ENCODE results near the gene HSPB9. TPM values are rescaled to one million over a fixed set of nuclear protein-coding genes. Genes with fewer than 3 reads are reported as not detected.

HSPB9 gene
- total and polyA plus RNA-seq, 9 of the 15 experiments (the other 6 are each of a cell fraction or from before 2014, with no cell fraction given): 0.04 to 0.16 (median 0.08) TPM; not detected in 3

DNA sequence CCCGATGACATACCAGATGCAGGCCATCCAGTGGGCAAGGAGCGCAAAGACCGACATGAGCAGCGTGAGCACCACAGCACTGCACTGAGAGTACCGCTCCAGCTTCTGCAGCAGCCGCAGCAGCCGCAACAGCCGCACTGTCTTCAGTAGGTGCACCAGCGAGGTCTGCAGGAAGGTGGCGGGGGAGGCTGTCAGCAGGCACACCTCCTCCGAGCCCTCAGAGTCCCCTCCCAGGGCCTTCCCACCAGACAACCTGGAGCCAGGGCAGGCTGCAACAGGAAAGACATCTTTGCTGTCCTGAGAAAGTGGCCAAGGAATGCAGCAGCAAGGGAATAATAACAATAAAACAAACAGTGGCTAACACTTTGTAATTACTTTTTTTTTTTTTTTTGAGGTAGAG is 49.2 kb downstream of the HSPB9 start:
- peaks cover 0 to 12% of the 10 kb centered on the region in 2 experiments; a peak in 2 of 5 replicates for H3K4me1 ChIP-seq (replicated peaks in 1 of 2; ENCODE audit: control insufficient read depth in 2 of 2, insufficient read depth in 2 of 2, low read length in 2 of 2)
- POLR2A ChIA-PET: no interaction called here
- no peaks in the 10 kb centered on the region for H3K9me1 ChIP-seq (ENCODE audit: control insufficient read depth, insufficient read depth, low read length)
- TF ChIP-seq PHF20 (IDR thresholded peaks at IDR 0.05; ENCODE audit: partially characterized antibody) (no peak), IRF2 (CRISPR knock-in tag; IDR thresholded peaks at IDR 0.05) (no peak), CHD1 (IDR thresholded peaks at IDR 0.05; ENCODE audit: low read length) (no peak), XRCC3 (IDR thresholded peaks at IDR 0.05) (no peak), ZNF12 (CRISPR knock-in tag; IDR thresholded peaks at IDR 0.05) (no peak), SREBF1 (IDR thresholded peaks at IDR 0.05; ENCODE audit: borderline replicate concordance, low read depth, low read length) (no peak), KLF1 (tag; IDR thresholded peaks at IDR 0.05) (no peak), YY1 (IDR thresholded peaks at IDR 0.05; ENCODE audit: borderline replicate concordance in 1 of 3, control insufficient read depth in 1 of 3, extremely low read depth in 1 of 3, insufficient read depth in 3 of 3, insufficient read length in 1 of 3, insufficient replicate concordance in 2 of 3, low read depth in 1 of 3, low read length in 2 of 3) (no peak), SPI1 (IDR thresholded peaks at IDR 0.05; ENCODE audit: borderline replicate concordance, low read depth, low read length) (no peak), HNRNPK (IDR thresholded peaks at IDR 0.05; ENCODE audit: low read depth, low read length, poor library complexity, severe bottlenecking) (no peak)
- no peaks in the 10 kb centered on the region for H3K36me3 ChIP-seq (ENCODE audit: control insufficient read depth, insufficient read depth, low read length)
- H2AFZ ChIP-seq (ENCODE audit: low read depth, low read length): no peak overlapping the region
- H3K27ac ChIP-seq (ENCODE audit: extremely low read depth, low read depth, low read length): no peak overlapping the region
- 38% methylated on average over 9 of the region's 11 CpGs for WGBS (ENCODE audit: insufficient coverage, low coverage, missing lambda C conversion rate)
- H3K4me3 ChIP-seq: no peak overlapping the region
- peak; percentile 54 for ATAC-seq
- intact Hi-C loops (cut with micrococcal nuclease) (no loop called here), in situ Hi-C loops (cut with MboI) (no loop called here)
- H3K79me2 ChIP-seq (ENCODE audit: control insufficient read depth, insufficient read depth, low read length): no peaks in the 10 kb centered on the region
- CTCF ChIA-PET (ENCODE audit: low intra/inter-chr PET ratio): no interaction called here
- H3K27me3 ChIP-seq (ENCODE audit: control insufficient read depth in 2 of 2, insufficient read depth in 2 of 2, low read length in 2 of 2): no peaks in the 10 kb centered on the region
- peak; percentile 19 for FAIRE-seq
- no peak for DNase-seq (ENCODE audit: extremely low read depth in 1 of 4, low spot score in 3 of 4)
- H3K9ac ChIP-seq (ENCODE audit: insufficient read depth in 1 of 2, low read depth in 2 of 2, low read length in 2 of 2): peak overlapping the region in 1 of 2 experiments; percentile 35; a peak in 1 of 4 replicates
- no peaks in the 10 kb centered on the region for H3K9me3 ChIP-seq (replicated peaks; ENCODE audit: control insufficient read depth, insufficient read depth, low read depth, low read length)
- H3K4me2 ChIP-seq (ENCODE audit: insufficient read depth, low read length): no peak overlapping the region
- H4K20me1 ChIP-seq (replicated peaks; ENCODE audit: control insufficient read depth, insufficient read depth, low read length): no peaks in the 10 kb centered on the region
- no TSS peak for BruUV-seq (replicated peaks)

Other genes with a start within 250 kb of the HSPB9 start
Only the 7 nearest of the 15 such genes appear.
- gene ZNF385C, start 24.3 kb upstream of the HSPB9 start, total RNA-seq (2014; rRNA removed): 0.20 TPM in 1 of 2 replicates, not detected in the other
- gene ZNF385C, start 24.3 kb upstream of the HSPB9 start, total RNA-seq (2014; rRNA removed; fragmentation: Illumina TruSeq; extraction: Trizol): 0.16 and 0.25 TPM in 2 replicates
- gene ZNF385C, start 24.3 kb upstream of the HSPB9 start, total RNA-seq (2015; rRNA removed; fragmentation: Illumina TruSeq; extraction: Trizol): 0.08 and 0.11 TPM in 2 replicates
- gene ZNF385C, start 24.3 kb upstream of the HSPB9 start, total RNA-seq (2021): 0.22 and 0.34 TPM in 2 replicates
- gene ZNF385C, start 24.3 kb upstream of the HSPB9 start, polyA plus RNA-seq (2011; rRNA removed): 0.35 and 0.42 TPM in 2 replicates
- gene ZNF385C, start 24.3 kb upstream of the HSPB9 start, polyA plus RNA-seq (2014; fragmentation: Illumina TruSeq; extraction: Trizol): 0.28 and 0.29 TPM in 2 replicates
- under 1 TPM; 0.03 to 0.04 TPM for gene ZNF385C, start 24.3 kb upstream of the HSPB9 start, polyA plus RNA-seq (2014; fragmentation: Nextera tagmentation; extraction: Ambion mirVana)
- 0.15 and 0.74 TPM in 2 replicates for gene ZNF385C, start 24.3 kb upstream of the HSPB9 start, polyA plus RNA-seq (2014; rRNA removed)
- 1.5 and 3.0 TPM in 2 replicates for gene DHX58, start 10.1 kb upstream of the HSPB9 start, total RNA-seq (2014; rRNA removed)
- gene DHX58, start 10.1 kb upstream of the HSPB9 start, total RNA-seq (2014; rRNA removed; fragmentation: Illumina TruSeq; extraction: Trizol): 0.51 and 0.76 TPM in 2 replicates
- gene DHX58, start 10.1 kb upstream of the HSPB9 start, total RNA-seq (2015; rRNA removed; fragmentation: Illumina TruSeq; extraction: Trizol): 1.1 and 1.2 TPM in 2 replicates
- 1.7 and 2.3 TPM in 2 replicates for gene DHX58, start 10.1 kb upstream of the HSPB9 start, total RNA-seq (2021)
- gene DHX58, start 10.1 kb upstream of the HSPB9 start, polyA plus RNA-seq (2011; rRNA removed): 1.6 and 3.5 TPM in 2 replicates
- gene DHX58, start 10.1 kb upstream of the HSPB9 start, polyA plus RNA-seq (2014; fragmentation: Illumina TruSeq; extraction: Trizol): 1.4 TPM in 2 replicates
- under 1 TPM; 0.15 to 0.25 TPM for gene DHX58, start 10.1 kb upstream of the HSPB9 start, polyA plus RNA-seq (2014; fragmentation: Nextera tagmentation; extraction: Ambion mirVana)
- gene DHX58, start 10.1 kb upstream of the HSPB9 start, polyA plus RNA-seq (2014; rRNA removed): 1.9 and 2.4 TPM in 2 replicates
- gene KAT2A, start 1.4 kb upstream of the HSPB9 start, total RNA-seq (2014; rRNA removed): 22.9 and 29.3 TPM in 2 replicates
- 13.9 and 18.7 TPM in 2 replicates for gene KAT2A, start 1.4 kb upstream of the HSPB9 start, total RNA-seq (2014; rRNA removed; fragmentation: Illumina TruSeq; extraction: Trizol)
- 31.9 and 32.8 TPM in 2 replicates for gene KAT2A, start 1.4 kb upstream of the HSPB9 start, total RNA-seq (2015; rRNA removed; fragmentation: Illumina TruSeq; extraction: Trizol)
- gene KAT2A, start 1.4 kb upstream of the HSPB9 start, total RNA-seq (2021): 57.2 and 57.8 TPM in 2 replicates
- gene KAT2A, start 1.4 kb upstream of the HSPB9 start, polyA plus RNA-seq (2011; rRNA removed): 64.6 and 64.7 TPM in 2 replicates
- gene KAT2A, start 1.4 kb upstream of the HSPB9 start, polyA plus RNA-seq (2014; fragmentation: Illumina TruSeq; extraction: Trizol): 54.4 and 57.1 TPM in 2 replicates
- gene KAT2A, start 1.4 kb upstream of the HSPB9 start, polyA plus RNA-seq (2014; fragmentation: Nextera tagmentation; extraction: Ambion mirVana): 1 to 10 TPM; 1.5 to 4.9 TPM
- 80.4 and 92.0 TPM in 2 replicates for gene KAT2A, start 1.4 kb upstream of the HSPB9 start, polyA plus RNA-seq (2014; rRNA removed)
- gene RAB5C, start 32.2 kb downstream of the HSPB9 start, total RNA-seq (2014; rRNA removed): 79.2 and 125 TPM in 2 replicates
- 46.5 and 55.8 TPM in 2 replicates for gene RAB5C, start 32.2 kb downstream of the HSPB9 start, total RNA-seq (2014; rRNA removed; fragmentation: Illumina TruSeq; extraction: Trizol)
- 106 and 107 TPM in 2 replicates for gene RAB5C, start 32.2 kb downstream of the HSPB9 start, total RNA-seq (2015; rRNA removed; fragmentation: Illumina TruSeq; extraction: Trizol)
- 108 and 117 TPM in 2 replicates for gene RAB5C, start 32.2 kb downstream of the HSPB9 start, total RNA-seq (2021)
- gene RAB5C, start 32.2 kb downstream of the HSPB9 start, polyA plus RNA-seq (2011; rRNA removed): 55.9 and 77.4 TPM in 2 replicates
- gene RAB5C, start 32.2 kb downstream of the HSPB9 start, polyA plus RNA-seq (2014; fragmentation: Illumina TruSeq; extraction: Trizol): 165 and 166 TPM in 2 replicates
- gene RAB5C, start 32.2 kb downstream of the HSPB9 start, polyA plus RNA-seq (2014; fragmentation: Nextera tagmentation; extraction: Ambion mirVana): 1 to 10 TPM; 1.7 to 2.2 TPM
- gene RAB5C, start 32.2 kb downstream of the HSPB9 start, polyA plus RNA-seq (2014; rRNA removed): 118 and 122 TPM in 2 replicates
- 0.50 and 0.98 TPM in 2 replicates for gene KCNH4, start 58.3 kb downstream of the HSPB9 start, total RNA-seq (2014; rRNA removed)
- gene KCNH4, start 58.3 kb downstream of the HSPB9 start, total RNA-seq (2014; rRNA removed; fragmentation: Illumina TruSeq; extraction: Trizol): 0.22 and 0.29 TPM in 2 replicates
- 0.36 and 0.49 TPM in 2 replicates for gene KCNH4, start 58.3 kb downstream of the HSPB9 start, total RNA-seq (2015; rRNA removed; fragmentation: Illumina TruSeq; extraction: Trizol)
- gene KCNH4, start 58.3 kb downstream of the HSPB9 start, total RNA-seq (2021): 1.8 and 2.0 TPM in 2 replicates
- 0.72 and 0.79 TPM in 2 replicates for gene KCNH4, start 58.3 kb downstream of the HSPB9 start, polyA plus RNA-seq (2011; rRNA removed)
- gene KCNH4, start 58.3 kb downstream of the HSPB9 start, polyA plus RNA-seq (2014; fragmentation: Illumina TruSeq; extraction: Trizol): 1.2 and 1.3 TPM in 2 replicates
- gene KCNH4, start 58.3 kb downstream of the HSPB9 start, polyA plus RNA-seq (2014; fragmentation: Nextera tagmentation; extraction: Ambion mirVana): under 1 TPM; 0.10 to 0.14 TPM
- gene KCNH4, start 58.3 kb downstream of the HSPB9 start, polyA plus RNA-seq (2014; rRNA removed): 1.3 and 1.7 TPM in 2 replicates
- gene HCRT, start 62.6 kb downstream of the HSPB9 start, total RNA-seq (2014; rRNA removed): not detected in 2 replicates
- gene HCRT, start 62.6 kb downstream of the HSPB9 start, total RNA-seq (2014; rRNA removed; fragmentation: Illumina TruSeq; extraction: Trizol): not detected in 2 replicates
- gene HCRT, start 62.6 kb downstream of the HSPB9 start, total RNA-seq (2015; rRNA removed; fragmentation: Illumina TruSeq; extraction: Trizol): not detected in 2 replicates
- not detected in 2 replicates for gene HCRT, start 62.6 kb downstream of the HSPB9 start, total RNA-seq (2021)
- gene HCRT, start 62.6 kb downstream of the HSPB9 start, polyA plus RNA-seq (2011; rRNA removed): not detected in 2 replicates
- gene HCRT, start 62.6 kb downstream of the HSPB9 start, polyA plus RNA-seq (2014; fragmentation: Illumina TruSeq; extraction: Trizol): not detected in 2 replicates
- gene HCRT, start 62.6 kb downstream of the HSPB9 start, polyA plus RNA-seq (2014; fragmentation: Nextera tagmentation; extraction: Ambion mirVana): not detected
- not detected in 2 replicates for gene HCRT, start 62.6 kb downstream of the HSPB9 start, polyA plus RNA-seq (2014; rRNA removed)
- gene GHDC, start 71.7 kb downstream of the HSPB9 start, total RNA-seq (2014; rRNA removed): 20.3 and 20.8 TPM in 2 replicates
- gene GHDC, start 71.7 kb downstream of the HSPB9 start, total RNA-seq (2014; rRNA removed; fragmentation: Illumina TruSeq; extraction: Trizol): 5.0 and 5.6 TPM in 2 replicates
- 10.4 and 11.2 TPM in 2 replicates for gene GHDC, start 71.7 kb downstream of the HSPB9 start, total RNA-seq (2015; rRNA removed; fragmentation: Illumina TruSeq; extraction: Trizol)
- gene GHDC, start 71.7 kb downstream of the HSPB9 start, total RNA-seq (2021): 21.1 and 23.2 TPM in 2 replicates
- 12.0 and 12.9 TPM in 2 replicates for gene GHDC, start 71.7 kb downstream of the HSPB9 start, polyA plus RNA-seq (2011; rRNA removed)
- gene GHDC, start 71.7 kb downstream of the HSPB9 start, polyA plus RNA-seq (2014; fragmentation: Illumina TruSeq; extraction: Trizol): 7.8 and 12.4 TPM in 2 replicates
- under 1 TPM; 0.65 to 0.87 TPM for gene GHDC, start 71.7 kb downstream of the HSPB9 start, polyA plus RNA-seq (2014; fragmentation: Nextera tagmentation; extraction: Ambion mirVana)
- 20.8 and 20.9 TPM in 2 replicates for gene GHDC, start 71.7 kb downstream of the HSPB9 start, polyA plus RNA-seq (2014; rRNA removed)